K562 (cell line): Measurements from ENCODE around the gene PCBP4. TPM values are rescaled to one million over a fixed set of nuclear protein-coding genes. Genes with fewer than 3 reads are reported as not detected.
A peak's percentile ranks its signal among the peaks of the same experiment; 100 is the strongest.

Experiments used
- CTBP1 ChIP-seq: fragments of 450-650 bp; IDR thresholded peaks from 2 replicates; pipeline ENCODE4 v1.6.1; 2016; ENCODE audit warnings: borderline replicate concordance
- FOS ChIP-seq: IDR thresholded peaks from 3 replicates; pipeline ENCODE4 v1.6.1; 2011; ENCODE audit not compliant: insufficient read length; ENCODE audit errors: extremely low read depth
- NR2C2 ChIP-seq, 2 experiments: fragments of 200-800 bp in 1 of 2; sonication (Bioruptor generic) in 1 of 2; sonication (generic) in 1 of 2; formaldehyde crosslinking in 1 of 2; IDR thresholded peaks; 2 replicates each; pipeline versions ENCODE4 v1.6.1 to v1.8.0; 2016 to 2022; ENCODE audit warnings: mild to moderate bottlenecking in 1 of 2, missing compliant biosample characterization in 1 of 2, missing genetic modification characterization in 1 of 2, missing genetic modification reagents in 1 of 2
- PKNOX1 ChIP-seq: fragments of 450-650 bp; IDR thresholded peaks from 2 replicates; pipeline ENCODE4 v1.6.1; 2016
- REST ChIP-seq, 2 experiments: fragments of 450-650 bp; formaldehyde crosslinking in 1 of 2; IDR thresholded peaks; 2 replicates each; pipeline versions ENCODE4 v1.4.0 to v1.6.1; 2014 to 2020; ENCODE audit warnings: mild to moderate bottlenecking in 2 of 2, borderline replicate concordance in 1 of 2, low read depth in 1 of 2
- SMARCA5 ChIP-seq: fragments of 450-650 bp; IDR thresholded peaks from 2 replicates; pipeline ENCODE4 v1.6.1; 2016
- polyA plus RNA-seq, 8 experiments: library from polyadenylated mRNA; depleted of rRNA in 4 of 8; stranded (reverse) in 5 of 8; unstranded in 3 of 8; fragments of >200 nt; fragmentation: Nextera tagmentation in 2 of 8; fragmentation: Illumina TruSeq in 1 of 8; extraction: Ambion mirVana in 2 of 8; extraction: Trizol in 1 of 8; gene quantifications; 2 replicates each; pipeline versions ENCODE4 v1.2.1 to v1.2.3, GENCODE V29; 2011 to 2014; ENCODE audit warnings: inconsistent platforms in 1 of 8, missing spikeins in 1 of 8
- total RNA-seq, 7 experiments: library from RNA; depleted of rRNA in 6 of 7; stranded (reverse); fragments of >200 nt in 6 of 7; fragmentation: Illumina TruSeq in 2 of 7; extraction: Trizol in 2 of 7; gene quantifications; 2 replicates each; pipeline versions ENCODE4 v1.2.1 to v1.2.3, GENCODE V29; 2011 to 2021; ENCODE audit warnings: low replicate concordance in 1 of 7
- TF ChIP-seq, protein P1 (sequence below): fragments of 450-650 bp; formaldehyde crosslinking; IDR thresholded peaks from 2 replicates; pipeline ENCODE4 v1.4.0; 2020; ENCODE audit warnings: mild to moderate bottlenecking, moderate library complexity

PCBP4 gene
- total and polyA plus RNA-seq, 9 of the 15 experiments (the other 6 are each of a cell fraction or from before 2014, with no cell fraction given) = 0.06 to 5.8 (median 2.6) TPM

GRCh38 chr3:52006017-52006819 is 39.0 kb upstream of the PCBP4 start (continued):
- TF ChIP-seq REST (IDR thresholded peaks at IDR 0.05; ENCODE audit: borderline replicate concordance) (no peak), REST (CRISPR knock-in tag; IDR thresholded peaks at IDR 0.05; ENCODE audit: low read depth) (peak; percentile 39; the same call in 1 of the 2 replicates), NR2C2 (CRISPR knock-in tag; IDR thresholded peaks at IDR 0.05) (no peak), NR2C2 (tag; IDR thresholded peaks at IDR 0.05) (0 out of 2 replicates have a peak, but pooled peaks have one; percentile 24), CTBP1 (peak; percentile 27; the same call in 1 of the 2 replicates), SMARCA5 (no peak), PKNOX1 (peak; percentile 83), FOS (no peak)
- TF ChIP-seq, protein P1, sequence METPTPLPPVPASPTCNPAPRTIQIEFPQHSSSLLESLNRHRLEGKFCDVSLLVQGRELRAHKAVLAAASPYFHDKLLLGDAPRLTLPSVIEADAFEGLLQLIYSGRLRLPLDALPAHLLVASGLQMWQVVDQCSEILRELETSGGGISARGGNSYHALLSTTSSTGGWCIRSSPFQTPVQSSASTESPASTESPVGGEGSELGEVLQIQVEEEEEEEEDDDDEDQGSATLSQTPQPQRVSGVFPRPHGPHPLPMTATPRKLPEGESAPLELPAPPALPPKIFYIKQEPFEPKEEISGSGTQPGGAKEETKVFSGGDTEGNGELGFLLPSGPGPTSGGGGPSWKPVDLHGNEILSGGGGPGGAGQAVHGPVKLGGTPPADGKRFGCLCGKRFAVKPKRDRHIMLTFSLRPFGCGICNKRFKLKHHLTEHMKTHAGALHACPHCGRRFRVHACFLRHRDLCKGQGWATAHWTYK (CRISPR knock-in tag) = 0 out of 2 replicates have a peak, but pooled peaks have one; percentile 26
